H1 (cell line): ENCODE data around the gene DDR2. TPM values are rescaled to one million over a fixed set of nuclear protein-coding genes. Genes with fewer than 3 reads are reported as not detected.

Experiments used
- CTCF ChIA-PET: fragments of 300-600 bp; sonication (Branson Sonifier 250); formaldehyde crosslinking; loops from one replicate; lab custom pipeline; 2021; ENCODE audit not compliant: partially characterized antibody; lab: Charles Lee
- POLR2A ChIA-PET: fragments of 300-600 bp; sonication (Branson Sonifier 250); formaldehyde crosslinking; loops from one replicate; lab custom pipeline; 2021; ENCODE audit warnings: inconsistent platforms; ENCODE audit not compliant: partially characterized antibody; lab: Charles Lee
- DNase-seq, 2 experiments: peaks; one replicate each; pipeline versions ENCODE4 v3.0.0 to v3.0.0-alpha.2; 2010 to 2022; ENCODE audit warnings: low spot score in 2 of 2, low read depth in 1 of 2, mixed read lengths in 1 of 2
- FAIRE-seq: peaks from 2 replicates; lab custom pipeline; 2011; peaks lifted over from hg19 to GRCh38; lab: Jason Lieb, UNC
- H2AFZ ChIP-seq: 2 replicates; pipeline ENCODE4 v1.8.1; 2012; ENCODE audit warnings: low read length, inconsistent platforms
- H2AK5ac ChIP-seq: 2 replicates; pipeline ENCODE4 v1.6.1; 2013; ENCODE audit warnings: low read depth, low read length
- H2BK120ac ChIP-seq: replicated peaks from 2 replicates; pipeline ENCODE3; 2013; ENCODE audit warnings: low read depth, low read length, inconsistent platforms
- H2BK12ac ChIP-seq: 2 replicates; pipeline ENCODE4 v1.6.1; 2013; ENCODE audit warnings: low read depth, low read length
- H2BK15ac ChIP-seq: 2 replicates; pipeline ENCODE4 v1.6.1; 2013; ENCODE audit warnings: low read length
- H2BK20ac ChIP-seq: 2 replicates; pipeline ENCODE4 v1.6.1; 2013; ENCODE audit warnings: low read length
- H2BK5ac ChIP-seq: 2 replicates; pipeline ENCODE4 v1.6.1; 2013; ENCODE audit warnings: low read depth, low read length
- H3K14ac ChIP-seq: 2 replicates; pipeline ENCODE4 v1.6.1; 2013; ENCODE audit warnings: inconsistent platforms; ENCODE audit not compliant: insufficient read length
- H3K18ac ChIP-seq: 2 replicates; pipeline ENCODE4 v1.6.1; 2013; ENCODE audit warnings: low read length; ENCODE audit errors: extremely low read depth
- H3K23ac ChIP-seq: 2 replicates; pipeline ENCODE4 v1.6.1; 2013; ENCODE audit warnings: inconsistent platforms; ENCODE audit not compliant: insufficient read length
- H3K23me2 ChIP-seq: 2 replicates; pipeline ENCODE4 v1.6.1; 2013; ENCODE audit warnings: low read depth, low read length
- H3K27ac ChIP-seq: 2 replicates; pipeline ENCODE4 v1.6.1; 2011; ENCODE audit warnings: low read depth, low read length, inconsistent platforms
- H3K27me3 ChIP-seq, 4 experiments: replicated peaks in 1 of 4; 1 replicate in 1 of 4; 2 replicates in 3 of 4; pipeline versions ENCODE4 v1.6.1 to v1.8.1; 2011 to 2013; ENCODE audit warnings: low read length in 3 of 4, mild to moderate bottlenecking in 3 of 4, inconsistent platforms in 2 of 4, mixed read lengths in 2 of 4, moderate library complexity in 1 of 4; ENCODE audit not compliant: control insufficient read depth in 3 of 4, insufficient read depth in 3 of 4; ENCODE audit errors: extremely low read depth in 1 of 4
- H3K36me3 ChIP-seq, 4 experiments: 2 replicates each; pipeline versions ENCODE4 v1.6.1 to v1.8.1; 2011 to 2013; ENCODE audit warnings: mild to moderate bottlenecking in 4 of 4, low read length in 3 of 4, moderate library complexity in 2 of 4, control low read depth in 1 of 4, inconsistent platforms in 1 of 4; ENCODE audit not compliant: insufficient read depth in 4 of 4, control insufficient read depth in 2 of 4
- H3K4ac ChIP-seq: replicated peaks from 2 replicates; pipeline ENCODE3; 2013; ENCODE audit warnings: low read length, low read depth, mixed read lengths, inconsistent platforms; ENCODE audit not compliant: insufficient read length
- H3K4me1 ChIP-seq, 4 experiments: replicated peaks in 1 of 4; 1 replicate in 1 of 4; 2 replicates in 3 of 4; pipeline versions ENCODE4 v1.6.1 to v1.8.1; 2011 to 2013; ENCODE audit warnings: low read length in 3 of 4, inconsistent platforms in 2 of 4, mixed read lengths in 1 of 4; ENCODE audit not compliant: insufficient read depth in 4 of 4, control insufficient read depth in 3 of 4
- H3K4me2 ChIP-seq, 2 experiments: 2 replicates each; pipeline versions ENCODE4 v1.6.1 to v1.8.1; 2011 to 2013; ENCODE audit warnings: low read depth in 2 of 2, low read length in 2 of 2, control low read depth in 1 of 2, inconsistent platforms in 1 of 2, mild to moderate bottlenecking in 1 of 2; ENCODE audit not compliant: insufficient read depth in 1 of 2
- H3K4me3 ChIP-seq, 4 experiments: fragments of 200-600, 300-600 bp in 1 of 4; sonication (generic), shearing (Covaris generic), sonication (Bioruptor Twin) in 1 of 4; 2 replicates each; pipeline versions ENCODE4 v1.5.1 to v1.8.1; 2011 to 2016; ENCODE audit warnings: low read length in 4 of 4, low read depth in 3 of 4, control low read depth in 2 of 4, inconsistent platforms in 2 of 4, mild to moderate bottlenecking in 2 of 4, mixed read lengths in 1 of 4, moderate library complexity in 1 of 4; ENCODE audit not compliant: insufficient read depth in 2 of 4; ENCODE audit errors: extremely low read depth in 1 of 4
- H3K56ac ChIP-seq: replicated peaks from 2 replicates; pipeline ENCODE3; 2013; ENCODE audit warnings: low read depth, mild to moderate bottlenecking, mixed read lengths, low read length, inconsistent platforms; ENCODE audit not compliant: insufficient read length
- H3K79me1 ChIP-seq: 2 replicates; pipeline ENCODE4 v1.6.1; 2013; ENCODE audit warnings: low read depth, low read length, control low read depth
- H3K79me2 ChIP-seq, 2 experiments: 2 replicates each; pipeline versions ENCODE4 v1.6.1 to v1.8.1; 2012 to 2013; ENCODE audit warnings: low read length in 2 of 2, mild to moderate bottlenecking in 2 of 2, inconsistent platforms in 1 of 2; ENCODE audit not compliant: insufficient read depth in 2 of 2, control insufficient read depth in 1 of 2
- H3K9ac ChIP-seq, 4 experiments: replicated peaks in 1 of 4; 1 replicate in 1 of 4; 2 replicates in 3 of 4; pipeline versions ENCODE4 v1.6.1 to v1.8.1; 2011 to 2013; ENCODE audit warnings: low read depth in 3 of 4, low read length in 3 of 4, control low read depth in 2 of 4, mild to moderate bottlenecking in 2 of 4, moderate library complexity in 2 of 4, inconsistent platforms in 1 of 4; ENCODE audit errors: extremely low read depth in 1 of 4
- H3K9me3 ChIP-seq, 2 experiments: 2 replicates each; pipeline versions ENCODE4 v1.6.1 to v1.8.1; 2012 to 2013; ENCODE audit warnings: mild to moderate bottlenecking in 2 of 2, moderate library complexity in 2 of 2, control low read depth in 1 of 2, inconsistent platforms in 1 of 2, low read depth in 1 of 2, low read length in 1 of 2, mixed read lengths in 1 of 2; ENCODE audit not compliant: insufficient read depth in 2 of 2
- H4K20me1 ChIP-seq, 2 experiments: replicated peaks in 1 of 2; 2 replicates each; pipeline versions ENCODE3 to v1.8.1; 2011 to 2013; ENCODE audit warnings: inconsistent platforms in 2 of 2, low read length in 2 of 2, mild to moderate bottlenecking in 1 of 2; ENCODE audit not compliant: insufficient read depth in 2 of 2, control insufficient read depth in 1 of 2
- H4K5ac ChIP-seq: 2 replicates; pipeline ENCODE4 v1.6.1; 2013; ENCODE audit warnings: low read length, low read depth, mixed read lengths, inconsistent platforms; ENCODE audit not compliant: insufficient read length
- H4K8ac ChIP-seq: 2 replicates; pipeline ENCODE4 v1.8.0; 2013; ENCODE audit warnings: mild to moderate bottlenecking, moderate library complexity, low read length, inconsistent platforms; ENCODE audit not compliant: insufficient read depth; ENCODE audit errors: extremely low read depth
- H4K91ac ChIP-seq: replicated peaks from 2 replicates; pipeline ENCODE3; 2013; ENCODE audit warnings: low read length, mixed read lengths, inconsistent platforms; ENCODE audit not compliant: insufficient read length
- ASH2L ChIP-seq: fragments of 200-600, 300-600 bp; sonication (generic); IDR thresholded peaks from one replicate; pipeline ENCODE4 v1.7.1; 2017; ENCODE audit warnings: low read length
- GABPA ChIP-seq: IDR thresholded peaks from 2 replicates; pipeline ENCODE4 v1.6.1; 2011; ENCODE audit warnings: mild to moderate bottlenecking, low read length, moderate library complexity, borderline replicate concordance; ENCODE audit not compliant: insufficient read depth
- KDM1A ChIP-seq: fragments of 200-600, 300-600 bp; sonication (generic); IDR thresholded peaks from 2 replicates; pipeline ENCODE4 v1.7.1; 2016; ENCODE audit warnings: mild to moderate bottlenecking, low read length, borderline replicate concordance
- KDM5A ChIP-seq: fragments of 200-600 bp; IDR thresholded peaks from 2 replicates; pipeline ENCODE4 v1.7.1; 2012; ENCODE audit warnings: mild to moderate bottlenecking, low read length, inconsistent platforms, mixed read lengths
- POLR2A ChIP-seq, 2 experiments: IDR thresholded peaks; 1 replicate in 1 of 2; 2 replicates in 1 of 2; pipeline ENCODE4 v1.6.1; 2011; ENCODE audit warnings: low read depth in 2 of 2, low read length in 2 of 2, mild to moderate bottlenecking in 2 of 2; ENCODE audit errors: control extremely low read depth in 1 of 2
- POLR2AphosphoS5 ChIP-seq: IDR thresholded peaks from 2 replicates; pipeline ENCODE4 v1.6.1; 2011; ENCODE audit warnings: low read depth, low read length
- TBP ChIP-seq: IDR thresholded peaks from 2 replicates; pipeline ENCODE4 v1.6.1; 2011; ENCODE audit warnings: low read depth, low read length, improper control_type of control experiment
- ZNF274 ChIP-seq: IDR thresholded peaks from 2 replicates; pipeline ENCODE4 v1.7.0; 2012; ENCODE audit warnings: low read length, borderline replicate concordance; ENCODE audit errors: extremely low read depth
- WGBS, 2 experiments: shearing (Covaris generic) in 1 of 2; methylation state at CpG; one replicate each; pipeline versions ENCODE4 v1.1.6 to v1.1.7; 2013 to 2015; ENCODE audit warnings: low lambda C conversion rate in 2 of 2, mixed read lengths in 2 of 2, inconsistent platforms in 1 of 2, low coverage in 1 of 2, missing lambda C conversion rate in 1 of 2; ENCODE audit not compliant: insufficient replicate concordance in 2 of 2, insufficient coverage in 1 of 2, insufficient read length in 1 of 2; ENCODE audit errors: extremely low coverage in 1 of 2, missing lambda C conversion rate in 1 of 2; 5-methylcytosine and 5-hydroxymethylcytosine counted together
- polyA plus RNA-seq, 7 experiments: library from polyadenylated mRNA; depleted of rRNA in 3 of 7; stranded (reverse) in 5 of 7; unstranded in 2 of 7; fragments of >200 nt in 5 of 7; fragments of 200-250 nt in 2 of 7; gene quantifications; 1 replicate in 5 of 7; 2 replicates in 1 of 7; 4 replicates in 1 of 7; pipeline versions ENCODE4 v1.2.1 to v1.2.3, GENCODE V29; 2011 to 2013; ENCODE audit warnings: missing spikeins in 2 of 7, mixed read lengths in 2 of 7
- total RNA-seq: library from RNA; stranded (reverse); fragmentation: NEBNext Ultra II Directional; extraction: Animal tissue kit (Norgen Biotek cat#: 25700); gene quantifications from 2 replicates; pipeline ENCODE4 v1.2.1, GENCODE V29; 2021

The DDR2 gene
- total and polyA plus RNA-seq, 2 of the 8 experiments (the other 6 are each of a cell fraction or from before 2014, with no cell fraction given) = 1.00 to 2.1 TPM

- H3K23me2 ChIP-seq = no peaks in the 10 kb centered on the region
- no peak overlapping the region for H2BK120ac ChIP-seq
- H3K27ac ChIP-seq = no peak overlapping the region
- no peak for DNase-seq
- no peak overlapping the region for H3K23ac ChIP-seq
- no peak overlapping the region for H3K4me3 ChIP-seq
- no peak overlapping the region for H2AK5ac ChIP-seq
- H3K79me2 ChIP-seq = no peaks in the 10 kb centered on the region
- H3K79me1 ChIP-seq = no peaks in the 10 kb centered on the region
- H3K9me3 ChIP-seq = no peaks in the 10 kb centered on the region
- no peaks in the 10 kb centered on the region for H3K36me3 ChIP-seq
- ChIA-PET POLR2A (no interaction called here), CTCF (interaction anchor here (0.6 to 0.7 kb wide), 2 partner anchors 119 to 989 kb away, joined by 3 read pairs; no protein-coding TSS in a partner anchor)
- no peaks in the 10 kb centered on the region for H4K20me1 ChIP-seq
- H2BK5ac ChIP-seq = no peak overlapping the region
- H3K4ac ChIP-seq = no peak overlapping the region
- no peaks in the 10 kb centered on the region for H3K27me3 ChIP-seq
- H3K56ac ChIP-seq = no peak overlapping the region
- no peak overlapping the region for H2AFZ ChIP-seq
- no peak overlapping the region for H3K9ac ChIP-seq
- H4K5ac ChIP-seq = no peak overlapping the region
- no peak overlapping the region for H4K91ac ChIP-seq
- H4K8ac ChIP-seq = no peak overlapping the region
- H3K4me1 ChIP-seq = no peaks in the 10 kb centered on the region
- H2BK15ac ChIP-seq = no peak overlapping the region
- H3K18ac ChIP-seq = no peak overlapping the region
- no peak overlapping the region for H3K14ac ChIP-seq
- no peak overlapping the region for H2BK20ac ChIP-seq
- no peak overlapping the region for H2BK12ac ChIP-seq
- 84% methylated on average over 8 of the region's 8 CpGs; no CpG with 5 or more reads in 1 of the 2 experiments for WGBS, 2 experiments
- FAIRE-seq = no peak
- no peak overlapping the region for H3K4me2 ChIP-seq
- TF ChIP-seq KDM1A (no peak), GABPA (no peak), ASH2L (no peak), TBP (no peak), KDM5A (no peak), POLR2AphosphoS5 (no peak), POLR2A (IDR thresholded peaks at IDR 0.05; ENCODE audit: control extremely low read depth in 1 of 2, low read depth in 2 of 2, low read length in 2 of 2) (no peak), ZNF274 (no peak)
These were observed 100.5 kb downstream of the DDR2 start for GRCh38 chr1:162732566-162733335.
